Mammary epithelial cell (primary cell): Measurements from ENCODE around the gene RALGPS1.

ENCODE experiments used
- CTCF ChIP-seq, 2 donors: IDR thresholded peaks in 1 of 2; conservative IDR thresholded peaks in 1 of 2; 2 replicates each; pipeline ENCODE4 v1.5.1; 2011 to 2012; ENCODE audit warnings: inconsistent platforms in 2 of 2, low read length in 2 of 2, mild to moderate bottlenecking in 2 of 2, control low read depth in 1 of 2, low read depth in 1 of 2; ENCODE audit not compliant: insufficient read depth in 1 of 2; ENCODE audit errors: extremely low read depth in 1 of 2
- EZH2 ChIP-seq: IDR thresholded peaks from 2 replicates; pipeline ENCODE4 v1.6.1; 2012; ENCODE audit warnings: low read length, inconsistent platforms, borderline replicate concordance

GRCh38 chr9:126959917-126960316, 45.3 kb downstream of the RALGPS1 start:
- TF ChIP-seq CTCF (conservative IDR thresholded peaks at IDR 0.05 in 1 of 2, IDR thresholded peaks at IDR 0.05 in 1 of 2; ENCODE audit: extremely low read depth in 1 of 2, insufficient read depth in 1 of 2, low read depth in 1 of 2, low read length in 2 of 2) (no peak), EZH2 (no peak)
